Measurements from ENCODE around the gene RPS6KL1.

Gene RPS6KL1

DNA sequence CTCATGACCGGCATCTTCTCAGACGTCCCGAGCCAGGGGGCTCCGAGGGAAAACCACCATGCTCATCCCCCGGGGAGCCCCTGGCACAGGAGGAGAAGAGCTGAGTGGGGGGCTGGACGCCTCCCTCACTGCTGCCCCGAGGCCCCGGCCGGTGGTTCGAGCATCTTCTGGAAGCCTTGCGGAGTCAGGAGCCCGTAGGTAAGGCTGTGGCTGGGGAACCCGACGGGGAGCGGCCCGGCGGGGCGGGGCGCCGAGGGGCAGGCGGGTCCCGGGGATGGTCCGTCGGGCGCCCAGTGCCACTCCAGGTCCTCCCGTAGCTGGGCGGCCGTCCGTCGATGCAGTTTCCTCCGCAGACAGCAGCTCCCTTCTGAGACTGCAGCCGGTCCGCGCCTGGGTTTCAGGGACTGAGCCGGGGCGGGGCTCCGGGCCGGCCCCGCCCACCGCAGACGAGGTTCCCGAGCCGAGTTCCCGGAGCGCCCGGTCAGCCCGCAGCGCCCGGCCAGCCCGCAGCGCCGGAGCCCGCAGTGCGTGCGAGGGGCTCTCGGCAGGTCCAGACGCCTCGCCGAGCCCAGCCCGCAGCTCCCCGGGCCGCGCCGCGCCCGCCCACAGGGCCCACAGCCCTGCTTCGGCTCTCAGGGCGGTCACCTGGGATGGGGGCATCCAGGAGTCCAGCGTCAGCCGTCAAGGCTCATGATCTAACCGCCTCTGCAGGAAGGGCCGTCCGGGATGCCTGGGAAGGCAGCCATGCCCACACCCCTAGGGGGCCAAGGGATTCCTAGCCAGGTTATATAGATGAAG, 32.4 kb upstream of the RPS6KL1 start, which contains the start of gene PGF:
TSS of gene PGF (minus strand) at position 369 of the 798 bp plus-strand sequence. CDS start at position 14, 355 bp downstream.
- TF ChIP-seq, protein P1, sequence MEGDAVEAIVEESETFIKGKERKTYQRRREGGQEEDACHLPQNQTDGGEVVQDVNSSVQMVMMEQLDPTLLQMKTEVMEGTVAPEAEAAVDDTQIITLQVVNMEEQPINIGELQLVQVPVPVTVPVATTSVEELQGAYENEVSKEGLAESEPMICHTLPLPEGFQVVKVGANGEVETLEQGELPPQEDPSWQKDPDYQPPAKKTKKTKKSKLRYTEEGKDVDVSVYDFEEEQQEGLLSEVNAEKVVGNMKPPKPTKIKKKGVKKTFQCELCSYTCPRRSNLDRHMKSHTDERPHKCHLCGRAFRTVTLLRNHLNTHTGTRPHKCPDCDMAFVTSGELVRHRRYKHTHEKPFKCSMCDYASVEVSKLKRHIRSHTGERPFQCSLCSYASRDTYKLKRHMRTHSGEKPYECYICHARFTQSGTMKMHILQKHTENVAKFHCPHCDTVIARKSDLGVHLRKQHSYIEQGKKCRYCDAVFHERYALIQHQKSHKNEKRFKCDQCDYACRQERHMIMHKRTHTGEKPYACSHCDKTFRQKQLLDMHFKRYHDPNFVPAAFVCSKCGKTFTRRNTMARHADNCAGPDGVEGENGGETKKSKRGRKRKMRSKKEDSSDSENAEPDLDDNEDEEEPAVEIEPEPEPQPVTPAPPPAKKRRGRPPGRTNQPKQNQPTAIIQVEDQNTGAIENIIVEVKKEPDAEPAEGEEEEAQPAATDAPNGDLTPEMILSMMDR (IDR thresholded peaks at IDR 0.05; ENCODE audit: low read depth, low read length), result no peak
- peak within 1 kb of the TSS; percentile 44 for H3K4me3 ChIP-seq (ENCODE audit: low read depth, low read length)

- TF ChIP-seq, protein P1 (IDR thresholded peaks at IDR 0.05; ENCODE audit: low read depth, low read length), result no peak
- H3K4me3 ChIP-seq (ENCODE audit: low read depth, low read length), result peak overlapping the region; percentile 44
Observed at GRCh38 chr14:74954947-74955228, 31.8 kb upstream of the RPS6KL1 start.

- TF ChIP-seq, protein P1 (IDR thresholded peaks at IDR 0.05; ENCODE audit: low read depth, low read length), result no peak
- no peak overlapping the region for H3K4me3 ChIP-seq (ENCODE audit: low read depth, low read length)
Observed at GRCh38 chr14:74954232-74954946, 31.3 kb upstream of the RPS6KL1 start.

- TF ChIP-seq, protein P1 (IDR thresholded peaks at IDR 0.05; ENCODE audit: low read depth, low read length), result no peak
- H3K4me3 ChIP-seq (ENCODE audit: low read depth, low read length), result no peak overlapping the region
Observed at GRCh38 chr14:74953686-74954085, 30.6 kb upstream of the RPS6KL1 start.

- TF ChIP-seq, protein P1 (IDR thresholded peaks at IDR 0.05; ENCODE audit: low read depth, low read length), result no peak
- no peak overlapping the region for H3K4me3 ChIP-seq (ENCODE audit: low read depth, low read length)
Observed at GRCh38 chr14:74952697-74953484, 29.8 kb upstream of the RPS6KL1 start.

- TF ChIP-seq, protein P1 (IDR thresholded peaks at IDR 0.05; ENCODE audit: low read depth, low read length), result no peak
Observed at GRCh38 chr14:74952180-74952665, 29.2 kb upstream of the RPS6KL1 start.

More at GRCh38 chr14:74952180-74952665, 29.2 kb upstream of the RPS6KL1 start:
- H3K4me3 ChIP-seq (ENCODE audit: low read depth, low read length), result no peak overlapping the region
